Glutamatergic neuron (in vitro differentiated cells): ENCODE results near the gene SAP30BP. TPM values are rescaled to one million over a fixed set of nuclear protein-coding genes. Genes with fewer than 3 reads are reported as not detected.

Experiments
- DNase-seq: peaks from one replicate; pipeline ENCODE4 v3.0.0; 2022
- H3K27ac Mint-ChIP-seq: one replicate; pipeline ENCODE4 v1.8.0; 2020; ENCODE audit warnings: mild to moderate bottlenecking, mixed read lengths, inconsistent platforms; ENCODE audit not compliant: unreplicated experiment
- H3K27me3 Mint-ChIP-seq: one replicate; pipeline ENCODE4 v1.8.0; 2020; ENCODE audit warnings: mild to moderate bottlenecking, moderate library complexity, mixed read lengths, inconsistent platforms; ENCODE audit not compliant: unreplicated experiment
- H3K36me3 Mint-ChIP-seq: one replicate; pipeline ENCODE4 v1.8.0; 2020; ENCODE audit warnings: mild to moderate bottlenecking, mixed read lengths, inconsistent platforms; ENCODE audit not compliant: unreplicated experiment
- H3K4me1 Mint-ChIP-seq: one replicate; pipeline ENCODE4 v1.8.0; 2020; ENCODE audit warnings: mild to moderate bottlenecking, low read depth, mixed read lengths, inconsistent platforms; ENCODE audit not compliant: unreplicated experiment
- H3K4me3 Mint-ChIP-seq: one replicate; pipeline ENCODE4 v1.8.0; 2020; ENCODE audit warnings: mild to moderate bottlenecking, mixed read lengths, inconsistent platforms; ENCODE audit not compliant: unreplicated experiment
- H3K9me3 Mint-ChIP-seq: one replicate; pipeline ENCODE4 v1.8.0; 2020; ENCODE audit warnings: mild to moderate bottlenecking, moderate library complexity, mixed read lengths, inconsistent platforms; ENCODE audit not compliant: unreplicated experiment
- CTCF ChIP-seq: fragments of 200-600 bp; sonication (generic); IDR thresholded peaks from one replicate; pipeline ENCODE4 v1.5.0; 2021; ENCODE audit not compliant: partially characterized antibody, unreplicated experiment
- total RNA-seq: library from RNA; stranded (reverse); fragmentation: NEBNext Ultra II Directional; extraction: Animal tissue kit (Norgen Biotek cat#: 25700); gene quantifications from one replicate; pipeline ENCODE4 v1.2.1, GENCODE V29; 2021; ENCODE audit not compliant: unreplicated experiment

SAP30BP gene
- total RNA-seq, 1 donor from 2014 or later: 115 TPM

- no peak for TF ChIP-seq CTCF
- peak; percentile 29 for DNase-seq
- Mint-ChIP-seq H3K4me3 (no peak overlapping the region), H3K36me3 (no peaks in the 10 kb centered on the region), H3K27ac (no peak overlapping the region), H3K4me1 (no peaks in the 10 kb centered on the region), H3K27me3 (peaks cover 6% of the 10 kb centered on the region), H3K9me3 (peaks cover 2% of the 10 kb centered on the region)
These were observed 56.2 kb downstream of the SAP30BP start for GRCh38 chr17:75723171-75723930.

GRCh38 chr17:75724016-75725003 lies 57.2 kb downstream of the SAP30BP start:
- Mint-ChIP-seq H3K9me3 (peaks cover 2% of the 10 kb centered on the region), H3K36me3 (no peaks in the 10 kb centered on the region), H3K27me3 (peaks cover 6% of the 10 kb centered on the region), H3K27ac (no peak overlapping the region), H3K4me1 (no peaks in the 10 kb centered on the region), H3K4me3 (no peak overlapping the region)
- TF ChIP-seq CTCF: no peak
- no peak for DNase-seq

GRCh38 chr17:75725504-75725903 lies 58.4 kb downstream of the SAP30BP start:
- DNase-seq: no peak
- H3K4me3 Mint-ChIP-seq: no peak overlapping the region
- no peak overlapping the region for H3K27ac Mint-ChIP-seq
- no peaks in the 10 kb centered on the region for H3K36me3 Mint-ChIP-seq
- H3K27me3 Mint-ChIP-seq: peaks cover 2% of the 10 kb centered on the region
- TF ChIP-seq CTCF: no peak
- H3K9me3 Mint-ChIP-seq: peaks cover 2% of the 10 kb centered on the region
- H3K4me1 Mint-ChIP-seq: no peaks in the 10 kb centered on the region

- H3K9me3 Mint-ChIP-seq: peaks cover 2% of the 10 kb centered on the region
- no peaks in the 10 kb centered on the region for H3K4me1 Mint-ChIP-seq
- H3K4me3 Mint-ChIP-seq: no peak overlapping the region
- no peak for TF ChIP-seq CTCF
- H3K36me3 Mint-ChIP-seq: no peaks in the 10 kb centered on the region
- no peak overlapping the region for H3K27ac Mint-ChIP-seq
- peaks cover 1% of the 10 kb centered on the region for H3K27me3 Mint-ChIP-seq
- DNase-seq: no peak
These were observed 60.3 kb downstream of the SAP30BP start for GRCh38 chr17:75727391-75727790.
